Stimulated activated CD4-positive, alpha-beta T cell treated with anti-CD3 and anti-CD28 coated beads, Interleukin-1b, Interleukin-23, amount 100 ng/mL, for 24 hours (primary cell): ENCODE measurements around the gene ZNF775.

Experiments used
- DNase-seq, 4 experiments: peaks; one replicate each; pipeline ENCODE4 v3.0.0-alpha.2; 2020; ENCODE audit warnings: low read depth in 4 of 4, low spot score in 1 of 4

ZNF775 gene

DNA sequence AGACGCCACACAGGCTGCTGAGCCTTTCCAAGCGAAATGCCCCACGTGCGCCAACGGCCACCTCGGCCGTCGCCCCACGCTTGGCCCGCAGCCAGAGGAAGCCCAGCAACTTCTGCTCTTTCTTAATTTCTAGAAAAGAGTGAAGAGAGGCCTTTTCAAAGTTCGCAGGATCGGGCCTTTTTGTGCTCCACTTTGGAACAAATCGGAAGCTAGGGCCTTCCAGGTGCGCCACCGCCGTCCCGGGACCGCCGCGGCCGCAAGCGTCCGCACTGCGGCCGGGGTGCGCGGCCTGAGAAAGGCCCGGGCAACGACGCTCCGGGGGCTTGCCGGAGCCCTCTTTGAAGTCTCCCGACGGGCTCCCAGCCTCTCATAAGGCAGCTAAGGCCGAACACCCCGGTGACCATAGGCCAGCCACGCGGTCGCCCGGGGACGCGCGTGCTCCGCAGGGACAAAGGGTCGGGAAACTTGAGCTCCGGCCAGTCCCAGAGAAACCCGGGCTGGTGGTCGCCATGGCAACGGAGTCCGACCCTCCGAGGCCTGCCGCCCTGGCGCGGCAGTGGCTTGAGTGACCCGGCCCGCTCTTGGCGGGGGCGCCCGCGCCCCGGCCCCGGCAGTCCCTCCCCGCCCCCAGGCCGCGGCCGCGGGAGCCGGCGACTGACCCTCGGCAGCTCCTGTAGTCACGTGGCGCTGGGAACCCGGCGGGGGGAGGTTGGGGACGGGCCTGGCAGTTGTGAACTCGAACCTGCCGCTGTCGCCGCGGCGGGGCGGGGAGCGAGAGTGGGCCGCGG is 10.8 kb upstream of the ZNF775 start, which contains the start of gene REPIN1:
TSS of gene REPIN1 (plus strand) at position 727 of the 788 bp plus-strand sequence. CDS start 890 bp downstream, outside the sequence.
- peak; percentile 51 to 78 (median 65) for DNase-seq

DNA sequence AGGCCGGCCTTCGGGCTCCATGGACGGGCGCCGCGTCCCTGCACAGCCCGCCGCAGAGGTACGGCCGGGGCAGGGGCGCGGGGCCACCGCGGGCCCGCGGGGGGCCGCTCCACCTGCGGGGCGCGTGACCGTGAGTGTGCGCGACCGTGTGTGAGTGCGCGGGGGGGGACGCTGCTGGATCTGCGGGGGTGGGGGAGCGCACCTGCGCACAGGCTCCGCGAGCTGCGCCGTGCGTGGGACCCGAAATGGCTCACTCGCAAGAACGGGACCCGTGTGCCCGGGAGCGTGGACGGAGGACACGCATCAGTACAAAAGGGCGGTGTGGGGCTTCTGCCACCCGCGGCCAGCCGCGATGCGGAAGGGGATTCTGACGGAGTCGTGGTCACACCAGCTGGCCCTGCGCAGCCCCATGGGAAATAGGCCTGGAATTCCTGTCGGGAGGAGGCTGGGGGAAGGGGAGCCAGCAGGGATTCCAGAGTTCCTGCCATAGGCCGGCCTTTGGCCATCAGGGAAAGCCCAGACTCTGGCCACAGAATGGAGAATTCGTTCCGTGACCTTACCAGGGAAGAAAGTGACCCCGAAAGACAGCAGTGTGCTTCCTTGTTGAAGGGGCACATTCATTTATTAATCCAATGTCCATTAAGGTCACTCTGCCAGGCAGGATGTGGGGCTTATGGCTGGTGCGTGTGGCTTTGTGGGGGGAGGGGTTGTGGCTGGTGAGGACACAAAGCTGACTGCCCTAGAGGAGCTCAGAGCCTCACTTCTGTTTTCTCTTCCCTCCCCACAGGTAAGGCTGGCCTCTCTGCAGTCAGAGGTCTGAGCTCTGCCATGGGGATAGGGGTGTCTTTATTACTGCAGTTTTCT is 10.0 kb upstream of the ZNF775 start:
- peak in 2 of 4 experiments; percentile 28 to 46 for DNase-seq

DNA sequence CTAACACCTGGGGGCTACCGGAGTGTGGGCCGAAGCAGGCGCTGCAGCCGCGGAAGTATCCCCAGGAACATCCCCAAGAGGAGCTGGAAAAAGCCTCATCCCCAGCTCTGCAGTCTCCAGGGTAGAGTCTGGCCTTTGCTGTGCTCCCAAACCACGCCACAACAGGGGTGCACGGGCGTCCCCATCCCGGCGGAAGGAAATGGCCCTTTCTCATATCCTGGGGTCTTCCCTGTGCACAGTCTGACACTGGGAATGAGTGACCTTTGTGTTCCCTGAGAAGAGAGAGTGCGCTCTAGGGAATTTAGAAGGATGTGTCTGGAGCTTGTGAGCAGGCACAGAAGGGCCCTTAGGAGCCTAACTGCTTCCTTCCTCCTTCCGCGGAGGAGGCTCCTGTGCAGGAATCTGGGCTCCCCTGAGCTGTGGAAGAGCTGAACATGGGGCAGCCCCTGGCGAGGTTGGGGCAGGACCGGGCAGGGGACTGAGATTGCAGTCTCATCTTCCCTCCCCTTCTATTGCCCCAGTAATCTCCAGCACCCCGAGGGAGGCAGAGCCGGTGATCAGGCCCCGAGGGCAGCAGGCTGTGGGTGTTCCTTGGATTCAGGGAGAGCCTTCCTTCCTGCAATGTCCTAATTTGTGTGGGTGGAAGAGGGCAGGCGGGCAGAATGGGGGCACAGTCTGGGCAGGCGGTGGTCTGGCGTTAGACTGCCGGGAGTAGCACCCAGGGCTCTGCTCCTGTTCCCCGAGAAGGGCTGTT is 9.2 kb upstream of the ZNF775 start:
- DNase-seq, result no peak

DNA sequence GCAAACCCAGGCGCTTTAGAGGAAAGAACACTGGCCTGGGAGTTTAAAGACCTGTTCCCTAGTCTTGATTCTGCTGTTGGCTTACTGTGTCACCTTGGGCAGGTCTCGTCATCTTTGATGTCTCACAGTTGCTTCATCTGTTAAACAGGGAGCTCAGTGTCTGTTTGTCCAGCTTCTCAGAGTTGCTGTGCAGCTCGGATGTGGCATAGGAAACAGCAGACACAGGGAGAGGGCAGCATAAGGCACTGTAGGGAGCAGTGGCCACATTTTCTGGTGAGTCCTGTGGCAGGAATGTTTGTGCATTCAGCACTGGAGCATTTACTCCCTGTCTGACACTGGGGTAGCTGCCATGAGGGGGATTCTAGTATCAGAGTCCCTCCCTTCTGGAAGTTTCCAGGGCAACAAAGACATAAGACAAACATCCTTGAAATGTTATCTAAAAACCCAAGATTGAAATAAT is 8.5 kb upstream of the ZNF775 start:
- no peak for DNase-seq

DNA sequence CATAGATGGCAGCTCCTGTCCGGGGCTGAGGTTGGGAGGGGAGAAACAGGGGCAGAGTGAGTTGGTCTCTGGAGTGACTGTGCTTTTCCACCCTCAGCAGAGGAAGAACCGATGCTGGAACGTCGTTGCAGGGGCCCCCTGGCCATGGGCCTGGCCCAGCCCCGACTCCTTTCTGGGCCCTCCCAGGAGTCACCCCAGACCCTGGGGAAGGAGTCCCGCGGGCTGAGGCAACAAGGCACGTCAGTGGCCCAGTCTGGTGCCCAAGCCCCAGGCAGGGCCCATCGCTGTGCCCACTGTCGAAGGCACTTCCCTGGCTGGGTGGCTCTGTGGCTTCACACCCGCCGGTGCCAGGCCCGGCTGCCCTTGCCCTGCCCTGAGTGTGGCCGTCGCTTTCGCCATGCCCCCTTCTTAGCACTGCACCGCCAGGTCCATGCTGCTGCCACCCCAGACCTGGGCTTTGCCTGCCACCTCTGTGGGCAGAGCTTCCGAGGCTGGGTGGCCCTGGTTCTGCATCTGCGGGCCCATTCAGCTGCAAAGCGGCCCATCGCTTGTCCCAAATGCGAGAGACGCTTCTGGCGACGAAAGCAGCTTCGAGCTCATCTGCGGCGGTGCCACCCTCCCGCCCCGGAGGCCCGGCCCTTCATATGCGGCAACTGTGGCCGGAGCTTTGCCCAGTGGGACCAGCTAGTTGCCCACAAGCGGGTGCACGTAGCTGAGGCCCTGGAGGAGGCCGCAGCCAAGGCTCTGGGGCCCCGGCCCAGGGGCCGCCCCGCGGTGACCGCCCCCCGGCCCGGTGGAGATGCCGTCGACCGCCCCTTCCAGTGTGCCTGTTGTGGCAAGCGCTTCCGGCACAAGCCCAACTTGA is 7.8 kb upstream of the ZNF775 start:
- DNase-seq, result no peak

DNA sequence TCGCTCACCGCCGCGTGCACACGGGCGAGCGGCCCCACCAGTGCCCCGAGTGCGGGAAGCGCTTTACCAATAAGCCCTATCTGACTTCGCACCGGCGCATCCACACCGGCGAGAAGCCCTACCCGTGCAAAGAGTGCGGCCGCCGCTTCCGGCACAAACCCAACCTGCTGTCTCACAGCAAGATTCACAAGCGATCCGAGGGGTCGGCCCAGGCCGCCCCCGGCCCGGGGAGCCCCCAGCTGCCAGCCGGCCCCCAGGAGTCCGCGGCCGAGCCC is 7.2 kb upstream of the ZNF775 start:
- no peak for DNase-seq

DNA sequence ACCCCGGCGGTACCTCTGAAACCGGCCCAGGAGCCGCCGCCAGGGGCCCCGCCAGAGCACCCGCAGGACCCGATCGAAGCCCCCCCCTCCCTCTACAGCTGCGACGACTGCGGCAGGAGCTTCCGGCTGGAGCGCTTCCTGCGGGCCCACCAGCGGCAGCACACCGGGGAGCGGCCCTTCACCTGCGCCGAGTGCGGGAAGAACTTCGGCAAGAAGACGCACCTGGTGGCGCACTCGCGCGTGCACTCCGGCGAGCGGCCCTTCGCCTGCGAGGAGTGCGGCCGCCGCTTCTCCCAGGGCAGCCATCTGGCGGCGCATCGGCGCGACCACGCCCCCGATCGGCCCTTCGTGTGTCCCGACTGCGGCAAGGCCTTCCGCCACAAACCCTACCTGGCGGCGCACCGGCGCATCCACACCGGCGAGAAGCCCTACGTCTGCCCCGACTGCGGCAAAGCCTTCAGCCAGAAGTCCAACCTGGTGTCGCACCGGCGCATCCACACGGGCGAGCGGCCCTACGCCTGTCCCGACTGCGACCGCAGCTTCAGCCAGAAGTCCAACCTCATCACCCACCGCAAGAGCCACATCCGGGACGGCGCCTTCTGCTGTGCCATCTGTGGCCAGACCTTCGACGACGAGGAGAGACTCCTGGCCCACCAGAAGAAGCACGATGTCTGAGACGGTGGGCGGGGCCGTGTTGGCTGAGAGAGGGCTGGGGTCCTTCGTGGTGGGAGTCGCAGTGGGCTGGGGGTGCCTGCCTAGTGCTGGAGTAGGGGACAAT is 6.7 kb upstream of the ZNF775 start:
- no peak for DNase-seq

DNA sequence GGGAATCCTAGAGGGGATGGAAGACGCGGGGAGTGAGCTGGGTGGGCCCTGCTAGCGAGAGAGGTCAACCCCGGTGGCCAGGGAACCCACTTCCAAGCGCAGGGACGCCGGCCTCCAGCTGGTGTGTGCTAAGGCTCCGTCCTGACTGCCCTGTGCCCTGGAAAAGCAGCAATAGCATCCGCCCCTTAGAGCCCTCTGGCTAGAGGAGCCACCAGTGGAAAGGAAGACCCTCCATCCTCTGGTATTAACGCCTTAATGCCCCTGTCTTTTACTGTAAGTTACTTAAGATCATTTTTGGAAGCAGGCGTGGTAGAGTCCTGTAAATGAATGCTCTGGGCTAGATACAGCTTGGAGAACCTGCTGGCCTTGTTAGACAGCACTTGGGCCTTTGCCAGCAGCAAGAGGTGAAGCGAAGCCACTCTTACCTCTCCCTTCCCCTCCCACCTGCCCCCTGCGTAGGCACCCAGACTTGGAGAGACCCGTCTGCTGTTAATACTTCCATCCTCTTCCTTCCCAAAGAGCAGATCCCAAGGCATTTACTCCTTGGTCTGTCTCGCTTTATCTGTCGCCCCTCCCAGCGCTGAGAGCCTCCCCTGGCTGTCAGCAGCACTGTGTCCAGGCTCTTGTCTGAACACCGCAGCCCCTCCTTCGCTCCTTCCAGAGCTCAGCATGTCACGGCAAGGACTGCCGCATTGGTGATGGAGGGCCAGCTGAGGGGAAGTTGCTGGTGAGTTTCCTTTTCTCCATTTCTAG is 5.9 kb upstream of the ZNF775 start:
- no peak for DNase-seq

DNA sequence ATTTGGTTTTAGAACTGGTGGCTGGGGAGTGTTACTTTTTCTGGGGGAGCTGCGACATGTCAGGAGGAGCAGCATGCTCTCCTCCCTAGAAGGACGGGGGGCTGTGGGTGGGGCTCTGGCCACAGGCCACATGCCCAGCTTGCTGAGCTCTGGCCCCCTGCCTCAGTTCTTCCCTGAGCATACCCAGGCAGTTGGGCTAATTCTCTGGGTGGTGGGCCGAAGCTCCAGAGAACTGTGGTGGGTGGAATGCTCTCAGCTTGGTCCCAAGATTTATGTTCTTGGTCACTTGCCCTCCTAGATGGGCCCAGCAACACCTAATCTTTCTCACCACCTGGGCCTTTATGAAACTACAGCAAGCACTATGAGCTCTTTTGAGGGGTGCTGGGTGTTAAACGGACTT is 5.1 kb upstream of the ZNF775 start:
- no peak for DNase-seq

DNA sequence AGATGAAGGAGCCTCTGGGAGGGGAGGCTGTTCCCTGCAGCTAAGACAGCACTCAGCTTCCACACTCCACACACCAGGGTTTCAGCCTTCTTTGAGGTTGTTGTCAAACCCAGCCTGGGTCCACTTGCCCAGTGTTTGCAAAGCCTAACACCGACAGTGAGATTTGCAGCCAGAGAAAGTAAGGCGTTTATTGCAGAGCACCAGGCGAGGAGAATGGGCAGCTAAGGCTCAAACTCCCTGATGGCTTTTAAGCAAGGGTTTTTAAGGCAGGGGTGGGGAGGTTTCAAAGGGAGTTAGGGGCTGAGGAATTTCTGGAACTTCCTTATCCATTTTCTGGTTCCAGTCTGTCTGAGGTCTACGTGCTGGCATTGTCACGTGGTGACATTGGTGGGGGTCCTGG is 4.7 kb upstream of the ZNF775 start:
- DNase-seq, result no peak

DNA sequence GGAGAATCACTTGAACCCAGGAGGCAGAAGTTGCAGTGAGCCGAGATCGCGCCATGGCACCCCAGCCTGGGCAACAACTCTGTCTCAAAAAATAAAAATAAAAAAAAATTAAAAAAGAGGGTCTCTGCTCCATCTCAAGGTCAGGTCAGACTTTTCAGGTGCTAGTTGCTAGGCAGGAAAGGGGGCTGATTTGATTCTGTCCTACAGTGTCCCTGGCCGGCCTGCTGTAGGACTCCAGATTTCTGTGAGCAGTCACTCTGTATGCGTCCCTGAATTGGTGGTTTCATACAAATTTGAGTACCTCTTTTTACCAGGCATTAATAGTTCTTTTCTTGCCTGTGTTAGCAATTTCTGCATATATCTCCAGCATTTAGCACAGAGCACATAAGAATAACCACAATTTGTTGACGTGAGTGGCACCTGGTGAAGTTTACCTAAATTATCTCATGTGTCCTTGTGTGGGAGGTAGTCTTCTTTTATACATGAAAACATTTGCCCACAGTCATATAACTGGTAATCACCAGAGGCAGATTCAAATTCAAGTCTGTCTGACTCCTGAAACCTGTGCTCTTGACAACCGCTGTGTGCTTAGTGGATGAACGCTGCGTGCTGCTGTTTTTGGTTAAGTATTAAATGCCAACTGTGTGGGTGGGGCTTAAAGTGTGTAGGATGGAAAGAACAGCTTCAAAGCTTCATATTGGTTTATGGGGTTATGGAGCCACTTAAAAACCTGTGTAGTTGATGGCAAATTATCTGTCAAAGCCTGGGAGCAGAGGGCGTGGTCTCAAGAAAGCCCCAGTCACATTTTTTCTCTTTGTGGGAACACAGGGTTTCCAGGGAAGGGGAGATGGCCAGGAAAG is 3.2 kb upstream of the ZNF775 start:
- DNase-seq, result no peak

DNA sequence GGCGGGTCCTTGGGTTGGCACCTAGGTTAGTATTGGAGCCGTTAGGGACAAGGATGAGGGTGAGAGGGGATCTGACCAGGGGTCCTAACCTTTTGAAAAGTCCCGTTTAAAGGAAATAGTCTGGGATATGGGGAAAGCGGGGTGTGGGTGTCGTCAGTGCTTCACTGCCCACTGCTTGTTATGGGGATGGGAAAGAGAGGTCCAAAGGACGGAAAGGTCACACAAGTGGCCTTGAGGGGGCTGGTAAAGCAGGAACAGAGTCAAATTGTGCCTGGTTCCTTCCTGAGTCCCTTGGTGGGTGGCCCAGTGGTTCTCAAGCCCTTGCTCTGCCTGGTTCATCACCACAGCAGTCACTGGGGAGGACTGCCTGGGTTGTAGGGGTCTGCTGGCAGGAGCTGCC is 2.6 kb upstream of the ZNF775 start:
- DNase-seq, result no peak

DNA sequence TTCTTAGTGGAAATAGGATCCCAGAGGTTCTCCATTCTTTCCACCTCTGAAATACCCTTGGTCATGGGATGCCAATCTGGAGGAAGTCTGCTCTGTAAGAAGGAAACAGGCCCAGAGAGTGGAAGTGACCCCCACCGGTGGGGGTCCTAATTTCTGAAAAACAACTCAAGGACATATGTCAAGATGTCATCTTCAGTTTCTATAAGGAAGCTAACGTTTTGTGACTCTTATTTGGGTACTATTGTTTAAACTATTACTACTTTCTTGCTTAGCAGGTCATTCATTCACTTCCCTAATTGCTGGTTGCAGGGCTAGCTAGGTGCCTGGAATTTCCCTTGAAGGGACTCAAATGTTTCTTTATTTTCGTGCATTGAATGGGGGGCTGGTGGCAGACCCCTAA is 1.9 kb upstream of the ZNF775 start:
- no peak for DNase-seq

DNA sequence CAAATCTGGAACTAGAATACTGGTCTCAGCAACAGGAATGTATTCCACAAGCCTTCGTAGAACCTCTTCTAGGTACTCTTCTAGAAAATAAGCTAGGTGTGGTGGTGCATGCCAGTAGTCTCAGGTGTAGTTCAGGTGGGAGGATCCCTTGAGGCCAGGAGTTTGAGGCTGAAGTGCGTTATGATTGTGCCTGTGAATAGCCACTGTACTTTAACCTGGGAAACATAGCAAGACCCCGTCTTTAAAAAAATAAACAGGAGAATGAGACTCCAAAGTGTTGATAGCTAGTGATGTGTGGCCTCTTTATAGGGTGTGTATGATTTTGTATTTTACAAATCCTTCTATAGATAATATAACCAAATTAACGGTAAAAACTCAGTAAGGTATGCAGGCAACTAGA is 1.5 kb upstream of the ZNF775 start:
- DNase-seq, result no peak

DNA sequence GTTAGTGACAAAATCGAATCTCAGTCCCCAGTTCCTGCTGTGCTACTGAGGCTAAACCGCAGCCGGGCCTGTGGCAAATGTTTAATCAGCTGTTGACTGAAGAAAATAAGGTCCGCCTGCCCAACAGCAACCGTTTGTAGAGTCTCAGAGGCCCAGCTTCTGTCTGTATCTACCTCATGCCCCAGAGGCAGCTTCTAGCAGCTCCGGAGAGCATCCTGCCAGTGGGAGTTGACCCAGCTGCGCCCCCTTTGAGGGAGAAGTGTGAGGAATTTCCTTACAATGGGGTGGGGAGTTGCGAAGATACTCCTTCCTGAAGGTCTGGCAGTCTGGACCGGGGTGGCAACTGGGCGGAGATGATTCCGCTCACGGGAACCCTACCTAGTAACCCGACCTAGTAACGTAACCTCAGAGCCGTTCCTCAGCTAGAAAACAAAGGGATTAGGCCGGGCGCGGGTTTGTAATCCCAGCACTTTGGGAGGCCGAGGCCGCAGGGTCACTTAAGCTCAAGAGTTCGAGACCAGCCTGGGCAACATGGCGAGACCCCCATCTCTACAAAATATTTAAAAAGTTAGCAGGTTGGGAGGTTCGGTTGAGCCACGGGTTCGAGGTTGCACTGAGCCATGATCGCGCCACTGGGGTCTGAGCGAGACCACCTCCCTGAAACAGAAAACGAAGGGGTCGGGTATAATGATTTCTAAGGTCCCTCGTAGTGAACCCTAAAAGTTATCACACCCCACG is 846 bp upstream of the ZNF775 start:
- peak in 2 of 4 experiments; percentile 7 to 23 for DNase-seq

DNA sequence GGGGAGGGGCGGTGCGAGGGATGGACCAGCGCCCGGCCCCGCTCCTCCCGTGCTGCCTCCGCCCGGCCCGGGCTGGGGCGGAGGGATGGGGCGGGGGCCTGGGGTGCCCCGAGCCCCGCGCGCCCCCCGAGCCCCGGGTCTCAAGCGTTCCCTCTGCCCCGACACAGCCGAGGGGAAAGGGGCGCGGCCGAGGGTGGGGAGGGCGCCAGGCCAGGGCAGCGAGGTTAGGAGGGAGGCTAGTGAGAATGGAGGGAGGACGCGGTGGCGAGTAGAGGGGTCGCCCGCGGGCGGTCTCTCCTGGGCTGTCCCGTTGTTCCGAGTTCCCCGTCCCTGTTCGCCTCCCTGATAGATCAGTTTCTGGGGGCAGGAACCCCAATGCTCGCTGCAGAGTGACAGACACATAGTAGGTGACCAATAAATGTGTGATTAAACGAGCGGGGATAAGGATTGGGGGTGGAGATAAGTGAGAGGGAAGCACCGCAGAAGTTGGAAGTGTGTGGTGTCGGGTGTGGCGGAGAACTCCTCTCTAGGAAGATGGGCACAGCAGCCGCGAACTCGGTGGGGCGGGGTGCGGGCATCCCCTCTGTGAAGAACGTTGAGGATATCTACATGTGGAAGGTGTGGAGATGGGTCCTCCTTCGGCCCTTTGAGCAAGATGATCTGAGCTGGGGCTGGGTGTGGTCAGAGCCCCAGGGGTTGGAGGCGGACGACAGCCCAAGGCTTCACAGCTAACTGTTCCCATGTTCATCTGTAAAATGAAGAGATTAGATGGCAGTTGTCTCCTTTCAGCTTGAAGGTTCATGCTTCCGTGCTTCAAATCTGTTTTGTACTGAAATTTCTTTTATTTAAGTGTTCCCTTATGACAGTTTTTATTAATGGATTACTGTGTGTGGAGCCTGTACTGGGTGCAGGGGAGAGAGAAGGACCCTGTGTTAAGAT is 580 bp downstream of the ZNF775 start:
- no peak for DNase-seq

DNA sequence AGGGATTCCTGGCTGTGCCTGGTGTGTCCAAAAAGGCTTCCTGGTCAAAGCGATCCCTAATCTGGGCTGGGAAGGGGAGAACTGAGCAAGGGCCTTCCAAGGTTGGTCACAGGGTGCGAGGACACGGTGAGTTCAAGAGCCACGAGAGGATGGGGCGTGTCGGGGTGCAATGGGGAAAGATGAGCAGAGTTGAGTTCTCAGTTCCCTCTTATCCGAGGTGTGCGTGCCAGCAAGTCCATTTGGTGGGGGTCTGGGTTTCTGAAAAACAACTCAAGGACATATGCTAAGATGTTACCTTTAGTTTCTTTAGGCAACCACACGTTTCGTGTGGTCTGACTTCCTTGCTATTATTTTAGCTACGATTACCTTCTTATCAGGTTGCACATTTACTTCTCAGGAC is 1.3 kb downstream of the ZNF775 start:
- no peak for DNase-seq
